Type B pancreatic cell (in vitro differentiated cells): ENCODE data around the gene CACFD1. TPM values are rescaled to one million over a fixed set of nuclear protein-coding genes. Genes with fewer than 3 reads are reported as not detected.

ENCODE experiments used
- DNase-seq: peaks from one replicate; pipeline ENCODE4 v3.0.0; 2021; ENCODE audit warnings: mixed read lengths; ENCODE audit not compliant: unreplicated experiment; ENCODE audit errors: extremely low spot score
- H3K27ac Mint-ChIP-seq: 2 replicates; pipeline ENCODE4 v1.8.0; 2021; ENCODE audit warnings: mild to moderate bottlenecking, mixed read lengths
- H3K27me3 Mint-ChIP-seq: 2 replicates; pipeline ENCODE4 v1.8.0; 2021; ENCODE audit warnings: mixed read lengths
- H3K36me3 Mint-ChIP-seq: 2 replicates; pipeline ENCODE4 v1.8.0; 2021; ENCODE audit warnings: mixed read lengths
- H3K4me1 Mint-ChIP-seq: one replicate; pipeline ENCODE4 v1.8.0; 2021; ENCODE audit warnings: mixed read lengths; ENCODE audit not compliant: unreplicated experiment
- H3K4me3 Mint-ChIP-seq: 2 replicates; pipeline ENCODE4 v1.8.0; 2021; ENCODE audit warnings: mild to moderate bottlenecking, mixed read lengths
- H3K9me3 Mint-ChIP-seq: 2 replicates; pipeline ENCODE4 v1.8.0; 2021; ENCODE audit warnings: mixed read lengths
- total RNA-seq: library from RNA; stranded (reverse); gene quantifications from 2 replicates; pipeline ENCODE4 v1.2.1, GENCODE V29; 2021; ENCODE audit warnings: low replicate concordance
- TF ChIP-seq, protein P1 (sequence below): fragments of 200-600 bp; sonication (generic); conservative IDR thresholded peaks from 2 replicates; pipeline ENCODE4 v1.5.0; 2021; ENCODE audit warnings: antibody characterized with exemption, mild to moderate bottlenecking

Gene CACFD1
- total RNA-seq, 1 donor from 2014 or later = 45.6 TPM

DNA sequence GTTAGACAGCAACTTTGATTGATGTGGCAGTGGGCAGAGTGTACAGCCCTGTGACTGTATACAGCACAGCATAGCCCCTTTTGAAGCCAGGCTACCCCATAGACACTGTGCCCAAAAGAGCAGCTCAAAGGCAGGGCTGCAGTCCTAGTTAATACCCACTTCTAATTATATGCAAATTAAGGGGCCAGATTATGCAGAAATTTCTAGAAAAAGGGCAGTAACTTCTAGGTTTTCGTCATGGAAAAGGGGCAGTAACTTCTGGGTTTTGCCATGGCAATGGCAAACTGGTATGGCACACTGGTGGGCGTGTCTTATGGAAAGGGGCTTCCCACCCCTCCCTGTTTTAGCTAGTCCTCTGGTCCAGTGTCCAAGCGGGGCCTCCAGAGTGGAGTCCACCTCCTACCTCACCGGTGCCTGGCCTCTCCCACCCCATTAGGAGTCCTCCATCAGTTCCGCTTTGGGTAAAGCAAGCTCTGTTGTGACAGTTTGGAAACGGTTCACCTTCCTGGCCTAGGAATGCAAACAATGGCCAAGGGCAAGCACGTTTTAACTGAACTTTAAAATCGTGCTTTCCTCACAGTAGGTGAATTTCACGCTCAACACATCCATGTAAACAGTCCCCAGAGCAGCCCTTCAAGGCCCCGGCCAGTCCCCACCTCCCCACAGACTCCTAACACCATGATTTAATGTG lies 32.0 kb upstream of the CACFD1 start:
- peak overlapping the region; percentile 77 for H3K4me3 Mint-ChIP-seq
- peaks cover 17% of the 10 kb centered on the region for H3K27me3 Mint-ChIP-seq
- H3K9me3 Mint-ChIP-seq = no peaks in the 10 kb centered on the region
- H3K4me1 Mint-ChIP-seq = no peaks in the 10 kb centered on the region
- TF ChIP-seq, protein P1, sequence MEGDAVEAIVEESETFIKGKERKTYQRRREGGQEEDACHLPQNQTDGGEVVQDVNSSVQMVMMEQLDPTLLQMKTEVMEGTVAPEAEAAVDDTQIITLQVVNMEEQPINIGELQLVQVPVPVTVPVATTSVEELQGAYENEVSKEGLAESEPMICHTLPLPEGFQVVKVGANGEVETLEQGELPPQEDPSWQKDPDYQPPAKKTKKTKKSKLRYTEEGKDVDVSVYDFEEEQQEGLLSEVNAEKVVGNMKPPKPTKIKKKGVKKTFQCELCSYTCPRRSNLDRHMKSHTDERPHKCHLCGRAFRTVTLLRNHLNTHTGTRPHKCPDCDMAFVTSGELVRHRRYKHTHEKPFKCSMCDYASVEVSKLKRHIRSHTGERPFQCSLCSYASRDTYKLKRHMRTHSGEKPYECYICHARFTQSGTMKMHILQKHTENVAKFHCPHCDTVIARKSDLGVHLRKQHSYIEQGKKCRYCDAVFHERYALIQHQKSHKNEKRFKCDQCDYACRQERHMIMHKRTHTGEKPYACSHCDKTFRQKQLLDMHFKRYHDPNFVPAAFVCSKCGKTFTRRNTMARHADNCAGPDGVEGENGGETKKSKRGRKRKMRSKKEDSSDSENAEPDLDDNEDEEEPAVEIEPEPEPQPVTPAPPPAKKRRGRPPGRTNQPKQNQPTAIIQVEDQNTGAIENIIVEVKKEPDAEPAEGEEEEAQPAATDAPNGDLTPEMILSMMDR = no peak
- H3K36me3 Mint-ChIP-seq = no peaks in the 10 kb centered on the region
- no peak for DNase-seq
- H3K27ac Mint-ChIP-seq = no peak overlapping the region

DNA sequence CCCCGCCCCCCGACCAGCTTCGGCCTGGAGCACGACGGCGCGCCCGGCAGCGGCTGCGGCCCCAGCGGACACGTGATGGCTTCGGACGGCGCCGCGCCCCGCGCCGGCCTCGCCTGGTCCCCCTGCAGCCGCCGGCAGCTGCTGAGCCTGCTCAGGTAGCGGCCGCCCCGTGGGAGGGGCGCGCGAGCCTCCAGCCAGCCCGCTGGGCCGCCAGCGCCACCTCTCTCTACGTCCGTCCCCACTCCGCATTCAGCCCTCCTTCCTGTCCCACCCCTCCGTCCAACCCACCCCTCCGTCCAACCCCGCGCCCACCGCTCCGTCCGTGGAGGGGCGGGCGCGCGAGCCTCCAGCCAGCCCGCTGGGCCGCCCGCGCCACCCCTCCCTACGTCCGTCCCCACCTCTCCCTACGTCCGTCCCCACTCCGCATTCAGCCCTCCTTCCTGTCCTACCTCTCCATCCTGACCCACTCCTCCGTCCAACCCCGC lies 31.1 kb upstream of the CACFD1 start:
- no peaks in the 10 kb centered on the region for H3K36me3 Mint-ChIP-seq
- no peaks in the 10 kb centered on the region for H3K9me3 Mint-ChIP-seq
- no peak overlapping the region for H3K4me3 Mint-ChIP-seq
- TF ChIP-seq, protein P1 = no peak
- peaks cover 17% of the 10 kb centered on the region for H3K27me3 Mint-ChIP-seq
- H3K4me1 Mint-ChIP-seq = no peaks in the 10 kb centered on the region
- H3K27ac Mint-ChIP-seq = no peak overlapping the region
- no peak for DNase-seq

DNA sequence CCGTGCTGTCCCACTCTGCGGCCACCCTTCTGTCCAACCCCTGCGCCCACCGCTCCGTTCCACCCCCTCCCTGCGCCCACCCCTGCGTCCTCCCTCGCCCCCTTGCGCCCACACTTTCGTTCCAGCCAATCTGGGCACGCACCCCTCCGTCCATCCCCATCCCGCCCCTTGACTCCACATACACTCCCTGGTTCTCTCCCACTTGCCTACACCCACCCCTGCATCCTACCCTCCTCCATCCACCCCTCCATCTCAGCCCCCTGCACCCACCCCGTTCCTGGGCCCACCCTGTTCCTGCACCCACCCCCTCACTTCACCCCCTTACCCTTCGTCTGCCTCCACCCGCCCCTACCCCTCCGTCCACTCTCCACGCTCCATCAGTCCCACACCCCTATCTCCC lies 30.6 kb upstream of the CACFD1 start:
- Mint-ChIP-seq H3K27me3 (peaks cover 17% of the 10 kb centered on the region), H3K27ac (no peak overlapping the region), H3K9me3 (no peaks in the 10 kb centered on the region), H3K4me3 (peak overlapping the region; percentile 68), H3K36me3 (no peaks in the 10 kb centered on the region), H3K4me1 (no peaks in the 10 kb centered on the region)
- DNase-seq = no peak
- TF ChIP-seq, protein P1 = no peak

DNA sequence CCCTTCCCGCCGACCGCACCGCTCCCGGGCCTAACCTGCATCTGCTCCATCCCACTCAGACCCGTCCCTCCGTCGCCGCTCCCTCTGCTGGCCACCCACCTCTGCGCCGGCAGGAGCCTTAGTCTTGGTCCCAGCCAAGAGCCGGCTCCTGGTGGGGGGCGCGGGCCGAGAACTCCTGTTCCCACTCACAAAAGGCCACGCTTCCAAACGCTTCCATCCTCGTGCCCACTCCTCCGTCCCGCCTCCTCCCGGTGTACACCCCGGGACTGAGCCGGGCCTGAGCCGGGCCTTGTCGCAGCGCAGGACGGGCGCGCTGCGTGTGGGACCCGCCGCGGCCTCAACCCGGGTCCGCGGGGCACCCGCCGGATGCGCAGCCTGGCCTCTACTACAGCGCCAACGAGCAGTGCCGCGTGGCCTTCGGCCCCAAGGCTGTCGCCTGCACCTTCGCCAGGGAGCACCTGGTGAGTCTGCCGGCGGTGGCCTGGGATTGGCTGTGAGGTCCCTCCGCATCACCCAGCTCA lies 30.1 kb upstream of the CACFD1 start:
- H3K27ac Mint-ChIP-seq = no peak overlapping the region
- DNase-seq = no peak
- H3K4me1 Mint-ChIP-seq = no peaks in the 10 kb centered on the region
- H3K4me3 Mint-ChIP-seq = peak overlapping the region; percentile 68
- TF ChIP-seq, protein P1 = peak; percentile 68
- H3K36me3 Mint-ChIP-seq = no peaks in the 10 kb centered on the region
- no peaks in the 10 kb centered on the region for H3K9me3 Mint-ChIP-seq
- H3K27me3 Mint-ChIP-seq = peaks cover 17% of the 10 kb centered on the region

DNA sequence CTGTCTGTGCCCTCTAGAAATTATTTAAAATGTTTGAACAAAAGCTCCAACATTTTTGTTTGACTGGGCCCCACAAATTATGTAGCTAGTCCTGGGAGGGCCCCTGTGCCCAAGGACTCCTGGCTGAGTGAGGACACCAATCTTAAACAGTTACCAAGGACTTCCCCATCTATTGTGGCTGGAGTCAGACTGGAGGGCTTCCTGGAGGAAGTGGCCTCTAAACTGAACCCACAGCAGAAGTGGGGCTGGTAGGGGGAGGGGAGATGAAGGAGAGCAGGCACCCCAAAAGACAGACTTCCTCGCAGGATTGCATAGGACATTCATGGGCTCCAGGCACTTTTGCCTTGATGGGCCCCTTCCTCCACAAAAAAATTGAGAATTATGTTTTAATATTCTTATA lies 29.5 kb upstream of the CACFD1 start:
- Mint-ChIP-seq H3K4me3 (peak overlapping the region; percentile 11), H3K9me3 (no peaks in the 10 kb centered on the region), H3K27ac (no peak overlapping the region), H3K4me1 (no peaks in the 10 kb centered on the region), H3K27me3 (peaks cover 17% of the 10 kb centered on the region), H3K36me3 (no peaks in the 10 kb centered on the region)
- TF ChIP-seq, protein P1 = no peak
- DNase-seq = no peak
